ENCODE data around the gene FLRT2. TPM values are rescaled to one million over a fixed set of nuclear protein-coding genes. Genes with fewer than 3 reads are reported as not detected.

FLRT2 gene
- polyA plus RNA-seq, 3 donors: 0.01 TPM; not detected in 2

- Histone ChIP-seq H4K20me1 (ENCODE audit: insufficient read depth, low read length) (no peaks in the 10 kb centered on the region), H3K36me3 (replicated peaks in 1 of 2; ENCODE audit: control insufficient read depth in 1 of 2, insufficient read depth in 2 of 2, low read length in 2 of 2) (no peaks in the 10 kb centered on the region), H3K79me2 (ENCODE audit: insufficient read depth, low read length) (no peaks in the 10 kb centered on the region), H3K4me1 (ENCODE audit: control insufficient read depth in 1 of 2, insufficient read depth in 2 of 2, low read length in 2 of 2) (no peaks in the 10 kb centered on the region), H3K27ac (ENCODE audit: low read depth in 1 of 2, low read length in 2 of 2) (no peak overlapping the region), H3K9me3 (replicated peaks in 1 of 2; ENCODE audit: control insufficient read depth in 1 of 2, insufficient read depth in 1 of 2, low read length in 2 of 2) (no peaks in the 10 kb centered on the region), H3K27me3 (ENCODE audit: control insufficient read depth in 2 of 2, insufficient read depth in 2 of 2, low read length in 2 of 2) (no peaks in the 10 kb centered on the region), H3K9ac (ENCODE audit: insufficient read depth, low read length, poor library complexity, severe bottlenecking) (no peak overlapping the region), H3K4me2 (replicated peaks; ENCODE audit: extremely low read depth, low read length, poor library complexity, severe bottlenecking) (no peak overlapping the region), H3K4me3 (replicated peaks in 1 of 3; ENCODE audit: low read depth in 2 of 3, low read length in 3 of 3) (no peak overlapping the region), H2AFZ (ENCODE audit: insufficient read depth, low read depth, low read length, poor library complexity, severe bottlenecking) (no peak overlapping the region)
- no peak overlapping the region for H3K27ac Mint-ChIP-seq
- H3K4me3 Mint-ChIP-seq: no peak overlapping the region
- no peaks in the 10 kb centered on the region for H3K36me3 Mint-ChIP-seq
- TF ChIP-seq, protein P1, sequence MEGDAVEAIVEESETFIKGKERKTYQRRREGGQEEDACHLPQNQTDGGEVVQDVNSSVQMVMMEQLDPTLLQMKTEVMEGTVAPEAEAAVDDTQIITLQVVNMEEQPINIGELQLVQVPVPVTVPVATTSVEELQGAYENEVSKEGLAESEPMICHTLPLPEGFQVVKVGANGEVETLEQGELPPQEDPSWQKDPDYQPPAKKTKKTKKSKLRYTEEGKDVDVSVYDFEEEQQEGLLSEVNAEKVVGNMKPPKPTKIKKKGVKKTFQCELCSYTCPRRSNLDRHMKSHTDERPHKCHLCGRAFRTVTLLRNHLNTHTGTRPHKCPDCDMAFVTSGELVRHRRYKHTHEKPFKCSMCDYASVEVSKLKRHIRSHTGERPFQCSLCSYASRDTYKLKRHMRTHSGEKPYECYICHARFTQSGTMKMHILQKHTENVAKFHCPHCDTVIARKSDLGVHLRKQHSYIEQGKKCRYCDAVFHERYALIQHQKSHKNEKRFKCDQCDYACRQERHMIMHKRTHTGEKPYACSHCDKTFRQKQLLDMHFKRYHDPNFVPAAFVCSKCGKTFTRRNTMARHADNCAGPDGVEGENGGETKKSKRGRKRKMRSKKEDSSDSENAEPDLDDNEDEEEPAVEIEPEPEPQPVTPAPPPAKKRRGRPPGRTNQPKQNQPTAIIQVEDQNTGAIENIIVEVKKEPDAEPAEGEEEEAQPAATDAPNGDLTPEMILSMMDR (IDR thresholded peaks at IDR 0.05): no peak
- no peaks in the 10 kb centered on the region for H3K4me1 Mint-ChIP-seq
- peaks cover 0 to 11% (median 0%) of the 10 kb centered on the region in 7 donors for H3K9me3 Mint-ChIP-seq
- no peak for DNase-seq
- no peaks in the 10 kb centered on the region for H3K27me3 Mint-ChIP-seq (ENCODE audit: low read depth in 3 of 3)
- WGBS (ENCODE audit: insufficient coverage): no CpG with 5 or more reads among the region's 1 CpG
- intact Hi-C loops (cut with micrococcal nuclease): no loop called here
Measured at GRCh38 chr14:85501751-85502150, 28.2 kb upstream of the FLRT2 start.

DNA sequence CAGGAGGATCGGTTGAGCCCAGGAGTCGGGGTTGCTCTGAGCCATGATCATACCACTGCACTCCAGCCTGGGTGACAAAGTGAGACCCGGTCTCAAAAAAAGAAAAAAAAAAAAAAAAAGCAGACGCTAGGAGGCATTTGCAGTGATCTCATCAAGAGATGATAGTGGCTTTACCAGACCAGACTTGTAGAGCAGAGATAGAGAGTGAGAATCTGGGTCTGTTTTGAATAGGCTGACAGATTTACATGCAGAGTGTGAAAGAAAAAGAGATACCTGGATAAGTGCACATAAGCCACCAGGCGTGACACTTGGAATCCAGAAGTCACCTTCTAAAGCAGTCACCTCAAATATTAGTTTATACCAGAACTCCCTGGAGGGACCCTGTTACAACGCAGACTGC, 21.1 kb upstream of the FLRT2 start:
- WGBS (ENCODE audit: insufficient coverage): 97% methylated on average over 6 of the region's 6 CpGs
- Histone ChIP-seq H3K9me3 (replicated peaks in 1 of 2; ENCODE audit: control insufficient read depth in 1 of 2, insufficient read depth in 1 of 2, low read length in 2 of 2) (no peaks in the 10 kb centered on the region), H3K4me3 (replicated peaks in 1 of 3; ENCODE audit: low read depth in 2 of 3, low read length in 3 of 3) (no peak overlapping the region), H3K4me1 (ENCODE audit: control insufficient read depth in 1 of 2, insufficient read depth in 2 of 2, low read length in 2 of 2) (no peaks in the 10 kb centered on the region), H3K27me3 (ENCODE audit: control insufficient read depth in 2 of 2, insufficient read depth in 2 of 2, low read length in 2 of 2) (no peaks in the 10 kb centered on the region), H4K20me1 (ENCODE audit: insufficient read depth, low read length) (no peaks in the 10 kb centered on the region), H2AFZ (ENCODE audit: insufficient read depth, low read depth, low read length, poor library complexity, severe bottlenecking) (no peak overlapping the region), H3K27ac (ENCODE audit: low read depth in 1 of 2, low read length in 2 of 2) (no peak overlapping the region), H3K9ac (ENCODE audit: insufficient read depth, low read length, poor library complexity, severe bottlenecking) (no peak overlapping the region), H3K79me2 (ENCODE audit: insufficient read depth, low read length) (no peaks in the 10 kb centered on the region), H3K4me2 (replicated peaks; ENCODE audit: extremely low read depth, low read length, poor library complexity, severe bottlenecking) (no peak overlapping the region), H3K36me3 (replicated peaks in 1 of 2; ENCODE audit: control insufficient read depth in 1 of 2, insufficient read depth in 2 of 2, low read length in 2 of 2) (no peaks in the 10 kb centered on the region)
- Mint-ChIP-seq H3K27me3 (ENCODE audit: low read depth in 3 of 3) (peaks cover 2 to 4% (median 2%) of the 10 kb centered on the region in 3 donors), H3K9me3 (peaks cover 0 to 17% (median 1%) of the 10 kb centered on the region in 7 donors), H3K4me1 (no peaks in the 10 kb centered on the region), H3K27ac (no peak overlapping the region), H3K4me3 (no peak overlapping the region), H3K36me3 (no peaks in the 10 kb centered on the region)
- intact Hi-C loops (cut with micrococcal nuclease): no loop called here
- TF ChIP-seq, protein P1 (IDR thresholded peaks at IDR 0.05): no peak
- no peak for DNase-seq

Measured in CD14-positive monocyte (primary cell).